Measurements from ENCODE around the gene NRG2.

NRG2 gene

GRCh38 chr5:139976703-139977102 is 66.4 kb downstream of the NRG2 start:
- DNase-seq (ENCODE audit: low spot score) = no peak
- in situ Hi-C loops (cut with MboI; ENCODE audit: low sequenced_read_pairs, unreplicated experiment) = no loop called here

DNA sequence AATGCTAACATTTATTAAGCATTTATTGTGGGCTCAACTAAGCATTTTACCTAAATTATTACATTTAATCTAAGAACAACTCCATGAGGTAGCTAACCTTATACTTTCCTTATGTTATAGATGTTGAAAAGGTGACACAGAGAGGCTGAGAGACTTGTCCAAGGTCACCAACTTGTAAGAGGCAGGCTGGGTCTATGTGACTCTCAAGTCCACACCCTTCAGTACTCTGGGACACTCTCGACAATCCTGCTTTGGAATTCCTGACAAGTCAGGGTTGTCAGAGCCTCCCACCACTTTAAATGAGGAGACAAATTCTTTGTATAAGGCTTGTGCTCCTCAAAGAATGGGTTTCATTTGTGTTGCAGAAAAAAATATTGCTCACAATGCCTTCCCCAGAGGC is 67.2 kb downstream of the NRG2 start:
- in situ Hi-C loops (cut with MboI; ENCODE audit: low sequenced_read_pairs, unreplicated experiment) = no loop called here
- no peak for DNase-seq (ENCODE audit: low spot score)
- TF ChIP-seq, protein P1, sequence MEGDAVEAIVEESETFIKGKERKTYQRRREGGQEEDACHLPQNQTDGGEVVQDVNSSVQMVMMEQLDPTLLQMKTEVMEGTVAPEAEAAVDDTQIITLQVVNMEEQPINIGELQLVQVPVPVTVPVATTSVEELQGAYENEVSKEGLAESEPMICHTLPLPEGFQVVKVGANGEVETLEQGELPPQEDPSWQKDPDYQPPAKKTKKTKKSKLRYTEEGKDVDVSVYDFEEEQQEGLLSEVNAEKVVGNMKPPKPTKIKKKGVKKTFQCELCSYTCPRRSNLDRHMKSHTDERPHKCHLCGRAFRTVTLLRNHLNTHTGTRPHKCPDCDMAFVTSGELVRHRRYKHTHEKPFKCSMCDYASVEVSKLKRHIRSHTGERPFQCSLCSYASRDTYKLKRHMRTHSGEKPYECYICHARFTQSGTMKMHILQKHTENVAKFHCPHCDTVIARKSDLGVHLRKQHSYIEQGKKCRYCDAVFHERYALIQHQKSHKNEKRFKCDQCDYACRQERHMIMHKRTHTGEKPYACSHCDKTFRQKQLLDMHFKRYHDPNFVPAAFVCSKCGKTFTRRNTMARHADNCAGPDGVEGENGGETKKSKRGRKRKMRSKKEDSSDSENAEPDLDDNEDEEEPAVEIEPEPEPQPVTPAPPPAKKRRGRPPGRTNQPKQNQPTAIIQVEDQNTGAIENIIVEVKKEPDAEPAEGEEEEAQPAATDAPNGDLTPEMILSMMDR (IDR thresholded peaks at IDR 0.05; ENCODE audit: borderline replicate concordance, control extremely low read depth, extremely low read depth, insufficient read depth, missing control alignments) = no peak

More at GRCh38 chr5:139976703-139977102, 66.4 kb downstream of the NRG2 start:
- TF ChIP-seq, protein P1 (IDR thresholded peaks at IDR 0.05; ENCODE audit: borderline replicate concordance, control extremely low read depth, extremely low read depth, insufficient read depth, missing control alignments) = no peak

DNA sequence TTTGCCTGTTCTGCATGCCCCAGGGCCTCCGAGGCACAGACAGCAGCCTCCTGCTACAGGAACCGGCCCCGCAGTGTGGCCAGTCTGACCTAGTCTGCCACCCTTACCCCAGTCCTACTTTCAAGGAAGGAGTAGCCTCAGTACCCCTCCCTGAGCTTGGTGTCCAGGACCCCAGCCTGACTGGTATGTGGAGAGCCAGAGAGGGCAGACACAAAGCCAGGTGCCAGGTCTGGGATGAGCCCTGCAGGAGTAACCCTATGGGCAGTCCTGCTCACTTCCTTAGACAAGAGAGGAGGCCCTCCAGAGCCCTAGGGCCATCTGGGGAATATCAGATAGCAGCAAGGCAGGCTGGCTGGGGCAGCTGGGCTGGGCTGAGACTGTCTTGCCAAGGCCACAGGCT is 67.8 kb downstream of the NRG2 start:
- in situ Hi-C loops (cut with MboI; ENCODE audit: low sequenced_read_pairs, unreplicated experiment) = no loop called here
- TF ChIP-seq, protein P1 (IDR thresholded peaks at IDR 0.05; ENCODE audit: borderline replicate concordance, control extremely low read depth, extremely low read depth, insufficient read depth, missing control alignments) = no peak
- no peak for DNase-seq (ENCODE audit: low spot score)

- TF ChIP-seq, protein P1 (IDR thresholded peaks at IDR 0.05; ENCODE audit: borderline replicate concordance, control extremely low read depth, extremely low read depth, insufficient read depth, missing control alignments) = no peak
- DNase-seq (ENCODE audit: low spot score) = peak; percentile 30
- in situ Hi-C loops (cut with MboI; ENCODE audit: low sequenced_read_pairs, unreplicated experiment) = loop anchor here (5.0 kb wide), 1 partner anchor 182 kb away; no protein-coding TSS in a partner anchor
Observed at GRCh38 chr5:139974661-139975060, 68.4 kb downstream of the NRG2 start.

DNA sequence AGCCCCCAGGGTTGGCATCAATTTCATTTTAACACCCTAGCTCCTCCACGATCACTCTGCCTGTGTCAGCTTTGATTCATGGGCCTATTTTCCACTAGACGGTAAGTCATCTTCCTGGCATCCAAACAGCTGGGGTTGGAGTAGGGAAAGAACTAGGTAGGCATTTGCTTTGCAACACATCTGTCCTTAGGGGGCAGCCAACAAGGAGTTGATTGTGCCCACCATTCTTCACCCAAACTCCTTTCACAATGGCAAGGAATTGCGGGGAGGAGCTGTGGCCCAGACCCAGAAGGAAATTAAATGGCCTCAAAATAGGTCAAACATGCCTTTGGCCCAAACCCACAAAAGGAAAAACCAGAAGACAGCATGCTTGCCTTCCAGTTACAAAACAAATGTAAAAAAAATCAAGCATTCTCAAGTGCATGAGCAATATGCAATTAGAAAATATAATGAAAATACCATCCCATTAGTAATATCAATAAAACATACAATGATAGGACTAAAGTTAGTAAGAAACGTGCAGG is 71.8 kb downstream of the NRG2 start:
- DNase-seq (ENCODE audit: low spot score) = no peak
- in situ Hi-C loops (cut with MboI; ENCODE audit: low sequenced_read_pairs, unreplicated experiment) = loop anchor here (5.0 kb wide), 1 partner anchor 179 kb away; no protein-coding TSS in a partner anchor
- TF ChIP-seq, protein P1 (IDR thresholded peaks at IDR 0.05; ENCODE audit: borderline replicate concordance, control extremely low read depth, extremely low read depth, insufficient read depth, missing control alignments) = no peak

DNA sequence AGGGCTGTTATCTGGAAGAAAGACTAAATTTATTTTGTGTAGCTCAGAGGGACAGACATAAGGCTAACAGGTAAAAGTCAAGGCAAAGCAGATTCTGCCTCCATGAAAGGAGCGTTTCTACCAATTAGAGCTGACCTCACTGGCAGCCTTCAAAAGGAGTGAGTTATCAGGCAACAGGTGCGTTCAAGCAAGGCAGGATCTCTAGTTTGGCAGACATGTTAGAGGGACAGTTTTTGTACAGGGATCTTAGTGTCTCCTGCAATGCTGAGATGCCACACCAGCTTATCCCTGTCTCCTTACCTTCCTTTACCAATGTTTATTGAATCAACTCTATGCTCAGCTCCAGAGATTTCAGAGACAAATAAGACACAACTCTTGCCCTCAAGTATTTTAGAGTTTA is 73.8 kb downstream of the NRG2 start:
- DNase-seq (ENCODE audit: low spot score) = peak; percentile 13
- TF ChIP-seq, protein P1 (IDR thresholded peaks at IDR 0.05; ENCODE audit: borderline replicate concordance, control extremely low read depth, extremely low read depth, insufficient read depth, missing control alignments) = no peak
- in situ Hi-C loops (cut with MboI; ENCODE audit: low sequenced_read_pairs, unreplicated experiment) = no loop called here

Measured in GM13976 (cell line).